Measurements from ENCODE around the gene XYLB. TPM values are rescaled to one million over a fixed set of nuclear protein-coding genes. Genes with fewer than 3 reads are reported as not detected.

The XYLB gene
- polyA plus RNA-seq, 1 donor from 2014 or later = 0.50 TPM

- no peaks in the 10 kb centered on the region for H3K36me3 ChIP-seq (ENCODE audit: insufficient read depth, low read length)
- TF ChIP-seq RAD21 (conservative IDR thresholded peaks at IDR 0.05) (no peak), MXI1 (conservative IDR thresholded peaks at IDR 0.05; ENCODE audit: poor library complexity, severe bottlenecking) (no peak), TAF1 (IDR thresholded peaks at IDR 0.05; ENCODE audit: low read depth) (no peak), SMC3 (conservative IDR thresholded peaks at IDR 0.05; ENCODE audit: poor library complexity) (no peak), EP300 (conservative IDR thresholded peaks at IDR 0.05; ENCODE audit: poor library complexity, severe bottlenecking) (no peak), POLR2AphosphoS5 (IDR thresholded peaks at IDR 0.05) (no peak), CTCF (IDR thresholded peaks at IDR 0.05; ENCODE audit: poor library complexity, severe bottlenecking) (no peak)
Observed at GRCh38 chr3:38325256-38325655, 21.3 kb upstream of the XYLB start.

GRCh38 chr3:38327335-38328009 is 19.1 kb upstream of the XYLB start:
- no peaks in the 10 kb centered on the region for H3F3A ChIP-seq (ENCODE audit: insufficient read depth, low read length, poor library complexity, severe bottlenecking)
- no peaks in the 10 kb centered on the region for H3K27me3 ChIP-seq (ENCODE audit: insufficient read depth, low read depth, low read length)
- no peaks in the 10 kb centered on the region for H3K9me3 ChIP-seq (ENCODE audit: low read length)
- no peaks in the 10 kb centered on the region for H3K36me3 ChIP-seq (ENCODE audit: insufficient read depth, low read length)
- H4K20me1 ChIP-seq (ENCODE audit: insufficient read depth) = no peaks in the 10 kb centered on the region
- TF ChIP-seq CTCF (IDR thresholded peaks at IDR 0.05; ENCODE audit: poor library complexity, severe bottlenecking) (no peak), EZH2 (IDR thresholded peaks at IDR 0.05; ENCODE audit: borderline replicate concordance, insufficient read depth, low read length, poor library complexity, severe bottlenecking) (no peak), TAF1 (IDR thresholded peaks at IDR 0.05; ENCODE audit: low read depth) (no peak), RAD21 (conservative IDR thresholded peaks at IDR 0.05) (no peak), REST (IDR thresholded peaks at IDR 0.05; ENCODE audit: borderline replicate concordance) (no peak), MXI1 (conservative IDR thresholded peaks at IDR 0.05; ENCODE audit: poor library complexity, severe bottlenecking) (no peak), EP300 (conservative IDR thresholded peaks at IDR 0.05; ENCODE audit: poor library complexity, severe bottlenecking) (no peak), POLR2AphosphoS5 (IDR thresholded peaks at IDR 0.05) (no peak), SMC3 (conservative IDR thresholded peaks at IDR 0.05; ENCODE audit: poor library complexity) (no peak)
- no peaks in the 10 kb centered on the region for H3K9me2 ChIP-seq (ENCODE audit: insufficient read depth, low read length)
- H3K4me3 ChIP-seq (ENCODE audit: low read length) = no peak overlapping the region
- no peak overlapping the region for H3K27ac ChIP-seq (ENCODE audit: low read length)
- H3K79me2 ChIP-seq (replicated peaks; ENCODE audit: insufficient read depth, low read length) = no peaks in the 10 kb centered on the region
- no peak overlapping the region for H2AFZ ChIP-seq (ENCODE audit: low read depth, low read length)
- no peak overlapping the region for H3K9ac ChIP-seq (ENCODE audit: low read length)
- no peak overlapping the region for H3K4me2 ChIP-seq (ENCODE audit: low read length)

More at GRCh38 chr3:38325256-38325655, 21.3 kb upstream of the XYLB start:
- Histone ChIP-seq H2AFZ (ENCODE audit: low read depth, low read length) (no peak overlapping the region), H3K9ac (ENCODE audit: low read length) (no peak overlapping the region), H3K79me2 (replicated peaks; ENCODE audit: insufficient read depth, low read length) (no peaks in the 10 kb centered on the region), H3K27ac (ENCODE audit: low read length) (no peak overlapping the region), H3K9me2 (ENCODE audit: insufficient read depth, low read length) (no peaks in the 10 kb centered on the region), H3K9me3 (ENCODE audit: low read length) (no peaks in the 10 kb centered on the region), H3K4me3 (ENCODE audit: low read length) (no peak overlapping the region), H4K20me1 (ENCODE audit: insufficient read depth) (no peaks in the 10 kb centered on the region), H3F3A (ENCODE audit: insufficient read depth, low read length, poor library complexity, severe bottlenecking) (no peaks in the 10 kb centered on the region), H3K27me3 (ENCODE audit: insufficient read depth, low read depth, low read length) (no peaks in the 10 kb centered on the region), H3K4me2 (ENCODE audit: low read length) (no peak overlapping the region)
